Measurements from ENCODE around the gene DPP6.

DPP6 gene

GRCh38 chr7:154474903-154475520, 422.8 kb downstream of the DPP6 start:
- Mint-ChIP-seq H3K27me3 (ENCODE audit: low read depth) (no peaks in the 10 kb centered on the region), H3K36me3 (ENCODE audit: low read depth) (no peaks in the 10 kb centered on the region), H3K9me3 (peaks cover 13% of the 10 kb centered on the region), H3K27ac (no peak overlapping the region), H3K4me3 (no peak overlapping the region), H3K4me1 (ENCODE audit: low read depth) (no peaks in the 10 kb centered on the region)

GRCh38 chr7:154475864-154476263, 423.7 kb downstream of the DPP6 start:
- H3K36me3 Mint-ChIP-seq (ENCODE audit: low read depth): no peaks in the 10 kb centered on the region
- H3K27me3 Mint-ChIP-seq (ENCODE audit: low read depth): no peaks in the 10 kb centered on the region
- peaks cover 13% of the 10 kb centered on the region for H3K9me3 Mint-ChIP-seq
- no peak overlapping the region for H3K4me3 Mint-ChIP-seq
- H3K4me1 Mint-ChIP-seq (ENCODE audit: low read depth): no peaks in the 10 kb centered on the region
- H3K27ac Mint-ChIP-seq: no peak overlapping the region

- H3K9me3 Mint-ChIP-seq: peaks cover 13% of the 10 kb centered on the region
- no peaks in the 10 kb centered on the region for H3K4me1 Mint-ChIP-seq (ENCODE audit: low read depth)
- no peaks in the 10 kb centered on the region for H3K27me3 Mint-ChIP-seq (ENCODE audit: low read depth)
- H3K4me3 Mint-ChIP-seq: no peak overlapping the region
- H3K36me3 Mint-ChIP-seq (ENCODE audit: low read depth): no peaks in the 10 kb centered on the region
- no peak overlapping the region for H3K27ac Mint-ChIP-seq
Observed at GRCh38 chr7:154480817-154481216, 428.6 kb downstream of the DPP6 start.

- Mint-ChIP-seq H3K27ac (no peak overlapping the region), H3K9me3 (peaks cover 18% of the 10 kb centered on the region), H3K27me3 (ENCODE audit: low read depth) (no peaks in the 10 kb centered on the region)
Observed at GRCh38 chr7:154482863-154483262, 430.7 kb downstream of the DPP6 start.

GRCh38 chr7:154484406-154484805, 432.2 kb downstream of the DPP6 start:
- no peaks in the 10 kb centered on the region for H3K36me3 Mint-ChIP-seq (ENCODE audit: low read depth)
- peaks cover 18% of the 10 kb centered on the region for H3K9me3 Mint-ChIP-seq
- no peak overlapping the region for H3K4me3 Mint-ChIP-seq
- no peaks in the 10 kb centered on the region for H3K27me3 Mint-ChIP-seq (ENCODE audit: low read depth)
- no peaks in the 10 kb centered on the region for H3K4me1 Mint-ChIP-seq (ENCODE audit: low read depth)
- no peak overlapping the region for H3K27ac Mint-ChIP-seq

More at GRCh38 chr7:154482863-154483262, 430.7 kb downstream of the DPP6 start:
- H3K4me1 Mint-ChIP-seq (ENCODE audit: low read depth): no peaks in the 10 kb centered on the region
- H3K4me3 Mint-ChIP-seq: no peak overlapping the region
- H3K36me3 Mint-ChIP-seq (ENCODE audit: low read depth): no peaks in the 10 kb centered on the region

GRCh38 chr7:154484943-154485342, 432.7 kb downstream of the DPP6 start:
- Mint-ChIP-seq H3K4me3 (no peak overlapping the region), H3K36me3 (ENCODE audit: low read depth) (no peaks in the 10 kb centered on the region), H3K27me3 (ENCODE audit: low read depth) (no peaks in the 10 kb centered on the region), H3K27ac (no peak overlapping the region), H3K9me3 (peaks cover 18% of the 10 kb centered on the region), H3K4me1 (ENCODE audit: low read depth) (no peaks in the 10 kb centered on the region)

GRCh38 chr7:154489897-154490296, 437.7 kb downstream of the DPP6 start:
- H3K4me1 Mint-ChIP-seq (ENCODE audit: low read depth): no peaks in the 10 kb centered on the region

GRCh38 chr7:154493594-154493993, 441.4 kb downstream of the DPP6 start:
- Mint-ChIP-seq H3K27me3 (ENCODE audit: low read depth) (no peaks in the 10 kb centered on the region), H3K27ac (no peak overlapping the region), H3K9me3 (peaks cover 12% of the 10 kb centered on the region), H3K36me3 (ENCODE audit: low read depth) (no peaks in the 10 kb centered on the region), H3K4me1 (ENCODE audit: low read depth) (no peaks in the 10 kb centered on the region), H3K4me3 (no peak overlapping the region)

More at GRCh38 chr7:154489897-154490296, 437.7 kb downstream of the DPP6 start:
- Mint-ChIP-seq H3K27ac (no peak overlapping the region), H3K4me3 (no peak overlapping the region), H3K27me3 (ENCODE audit: low read depth) (no peaks in the 10 kb centered on the region), H3K9me3 (peaks cover 16% of the 10 kb centered on the region), H3K36me3 (ENCODE audit: low read depth) (no peaks in the 10 kb centered on the region)

- peaks cover 18% of the 10 kb centered on the region for H3K9me3 Mint-ChIP-seq
- no peaks in the 10 kb centered on the region for H3K4me1 Mint-ChIP-seq (ENCODE audit: low read depth)
- H3K27me3 Mint-ChIP-seq (ENCODE audit: low read depth): no peaks in the 10 kb centered on the region
- no peak overlapping the region for H3K27ac Mint-ChIP-seq
- no peaks in the 10 kb centered on the region for H3K36me3 Mint-ChIP-seq (ENCODE audit: low read depth)
- no peak overlapping the region for H3K4me3 Mint-ChIP-seq
Observed at GRCh38 chr7:154497751-154498150, 445.6 kb downstream of the DPP6 start.

- Mint-ChIP-seq H3K36me3 (ENCODE audit: low read depth) (no peaks in the 10 kb centered on the region), H3K4me3 (no peak overlapping the region), H3K9me3 (peaks cover 8% of the 10 kb centered on the region), H3K27me3 (ENCODE audit: low read depth) (no peaks in the 10 kb centered on the region), H3K27ac (no peak overlapping the region), H3K4me1 (ENCODE audit: low read depth) (no peaks in the 10 kb centered on the region)
Observed at GRCh38 chr7:154503962-154504550, 451.9 kb downstream of the DPP6 start.

- Mint-ChIP-seq H3K4me3 (no peak overlapping the region), H3K27ac (no peak overlapping the region), H3K36me3 (ENCODE audit: low read depth) (no peaks in the 10 kb centered on the region), H3K27me3 (ENCODE audit: low read depth) (no peaks in the 10 kb centered on the region), H3K4me1 (ENCODE audit: low read depth) (no peaks in the 10 kb centered on the region), H3K9me3 (peaks cover 8% of the 10 kb centered on the region)
Observed at GRCh38 chr7:154504918-154505317, 452.7 kb downstream of the DPP6 start.

- no peak overlapping the region for H3K4me3 Mint-ChIP-seq
- no peaks in the 10 kb centered on the region for H3K4me1 Mint-ChIP-seq (ENCODE audit: low read depth)
- H3K9me3 Mint-ChIP-seq: peaks cover 8% of the 10 kb centered on the region
- H3K36me3 Mint-ChIP-seq (ENCODE audit: low read depth): no peaks in the 10 kb centered on the region
- no peaks in the 10 kb centered on the region for H3K27me3 Mint-ChIP-seq (ENCODE audit: low read depth)
- H3K27ac Mint-ChIP-seq: no peak overlapping the region
Observed at GRCh38 chr7:154505362-154505761, 453.2 kb downstream of the DPP6 start.

- Mint-ChIP-seq H3K36me3 (ENCODE audit: low read depth) (no peaks in the 10 kb centered on the region), H3K27me3 (ENCODE audit: low read depth) (no peaks in the 10 kb centered on the region), H3K4me3 (no peak overlapping the region), H3K4me1 (ENCODE audit: low read depth) (no peaks in the 10 kb centered on the region), H3K27ac (no peak overlapping the region), H3K9me3 (no peaks in the 10 kb centered on the region)
Observed at GRCh38 chr7:154509192-154509591, 457.0 kb downstream of the DPP6 start.

GRCh38 chr7:154512121-154512833, 460.1 kb downstream of the DPP6 start:
- Mint-ChIP-seq H3K4me3 (no peak overlapping the region), H3K36me3 (ENCODE audit: low read depth) (no peaks in the 10 kb centered on the region), H3K9me3 (peaks cover 6% of the 10 kb centered on the region), H3K4me1 (ENCODE audit: low read depth) (no peaks in the 10 kb centered on the region), H3K27me3 (ENCODE audit: low read depth) (no peaks in the 10 kb centered on the region), H3K27ac (no peak overlapping the region)

- H3K27me3 Mint-ChIP-seq (ENCODE audit: low read depth): no peaks in the 10 kb centered on the region
- no peak overlapping the region for H3K4me3 Mint-ChIP-seq
- no peaks in the 10 kb centered on the region for H3K4me1 Mint-ChIP-seq (ENCODE audit: low read depth)
- no peaks in the 10 kb centered on the region for H3K36me3 Mint-ChIP-seq (ENCODE audit: low read depth)
- peaks cover 21% of the 10 kb centered on the region for H3K9me3 Mint-ChIP-seq
- no peak overlapping the region for H3K27ac Mint-ChIP-seq
Observed at GRCh38 chr7:154517768-154518167, 465.6 kb downstream of the DPP6 start.
